ENCODE measurements around the gene BATF2.
"Not testable (repeated sequence)": the region's sequence is repeated elsewhere in the genome, so short reads cannot be mapped to it uniquely, and the experiment has no call there.

Gene BATF2

GRCh38 chr11:64996710-64997380 is at the start of gene BATF2:
Gene BATF2, minus strand, starts transcription at chr11:64996971. Its CDS starts 57 bp downstream, at chr11:64996914.
- peak; percentile 17 to 29 for DNase-seq

- no peak for DNase-seq
Measured at GRCh38 chr11:65045728-65046127, 49.0 kb upstream of the BATF2 start.

- DNase-seq: no peak
Measured at GRCh38 chr11:65045061-65045460, 48.3 kb upstream of the BATF2 start.

- DNase-seq: peak in 1 of 2 donors; percentile 8
Measured at GRCh38 chr11:65043881-65044501, 47.2 kb upstream of the BATF2 start.

- no peak for DNase-seq
Measured at GRCh38 chr11:65042891-65043290, 46.1 kb upstream of the BATF2 start.

- DNase-seq: peak; percentile 79 to 81
Measured at GRCh38 chr11:65040847-65041622, 44.3 kb upstream of the BATF2 start, which contains the start of gene SAC3D1. Gene SAC3D1, plus strand, starts transcription at chr11:65041210. Its CDS starts 83 bp downstream, at chr11:65041293.

- no peak for DNase-seq
Measured at GRCh38 chr11:65040520-65040846, 43.7 kb upstream of the BATF2 start.

GRCh38 chr11:65036931-65037330 is 40.2 kb upstream of the BATF2 start:
- DNase-seq: no peak

GRCh38 chr11:65035579-65035978 is 38.8 kb upstream of the BATF2 start:
- no peak for DNase-seq

- no peak for DNase-seq
Measured at GRCh38 chr11:65034423-65034822, 37.7 kb upstream of the BATF2 start.

GRCh38 chr11:65032216-65032615 is 35.4 kb upstream of the BATF2 start:
- DNase-seq: no peak

GRCh38 chr11:65027213-65028067 is 30.7 kb upstream of the BATF2 start, which contains the start of gene SNX15:
Gene SNX15, plus strand, starts transcription at chr11:65027439. Its CDS starts 99 bp downstream, at chr11:65027538.
- DNase-seq: peak; percentile 83 to 96

- DNase-seq: no peak
Measured at GRCh38 chr11:65026810-65027209, 30.0 kb upstream of the BATF2 start.

GRCh38 chr11:65023502-65023901 is 26.7 kb upstream of the BATF2 start:
- DNase-seq: not testable (repeated sequence)

- no peak for DNase-seq
Measured at GRCh38 chr11:65021509-65021908, 24.7 kb upstream of the BATF2 start.

GRCh38 chr11:65021003-65021402 is 24.2 kb upstream of the BATF2 start:
- no peak for DNase-seq

- no peak for DNase-seq
Measured at GRCh38 chr11:65019824-65020223, 23.1 kb upstream of the BATF2 start.

GRCh38 chr11:65017937-65018336 is 21.2 kb upstream of the BATF2 start:
- DNase-seq: no peak

- no peak for DNase-seq
Measured at GRCh38 chr11:65016705-65017104, 19.9 kb upstream of the BATF2 start.

GRCh38 chr11:65014726-65015227 is 18.0 kb upstream of the BATF2 start:
- no peak for DNase-seq

- peak; percentile 77 to 90 for DNase-seq
Measured at GRCh38 chr11:65013888-65014725, 17.3 kb upstream of the BATF2 start, which contains the start of gene ARL2. Gene ARL2, plus strand, starts transcription at chr11:65014160. Its CDS starts 48 bp downstream, at chr11:65014208.
